CD4-positive, alpha-beta T cell treated with Interleukin-17A for 1 hour (primary cell): ENCODE measurements around the gene BMP8B.
"Not testable (repeated sequence)": the region's sequence is repeated elsewhere in the genome, so short reads cannot be mapped to it uniquely, and the experiment has no call there.

Experiments used
- DNase-seq: peaks from one replicate; pipeline ENCODE4 v3.0.0-alpha.2; 2020

The BMP8B gene, protein sequence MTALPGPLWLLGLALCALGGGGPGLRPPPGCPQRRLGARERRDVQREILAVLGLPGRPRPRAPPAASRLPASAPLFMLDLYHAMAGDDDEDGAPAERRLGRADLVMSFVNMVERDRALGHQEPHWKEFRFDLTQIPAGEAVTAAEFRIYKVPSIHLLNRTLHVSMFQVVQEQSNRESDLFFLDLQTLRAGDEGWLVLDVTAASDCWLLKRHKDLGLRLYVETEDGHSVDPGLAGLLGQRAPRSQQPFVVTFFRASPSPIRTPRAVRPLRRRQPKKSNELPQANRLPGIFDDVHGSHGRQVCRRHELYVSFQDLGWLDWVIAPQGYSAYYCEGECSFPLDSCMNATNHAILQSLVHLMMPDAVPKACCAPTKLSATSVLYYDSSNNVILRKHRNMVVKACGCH

DNA sequence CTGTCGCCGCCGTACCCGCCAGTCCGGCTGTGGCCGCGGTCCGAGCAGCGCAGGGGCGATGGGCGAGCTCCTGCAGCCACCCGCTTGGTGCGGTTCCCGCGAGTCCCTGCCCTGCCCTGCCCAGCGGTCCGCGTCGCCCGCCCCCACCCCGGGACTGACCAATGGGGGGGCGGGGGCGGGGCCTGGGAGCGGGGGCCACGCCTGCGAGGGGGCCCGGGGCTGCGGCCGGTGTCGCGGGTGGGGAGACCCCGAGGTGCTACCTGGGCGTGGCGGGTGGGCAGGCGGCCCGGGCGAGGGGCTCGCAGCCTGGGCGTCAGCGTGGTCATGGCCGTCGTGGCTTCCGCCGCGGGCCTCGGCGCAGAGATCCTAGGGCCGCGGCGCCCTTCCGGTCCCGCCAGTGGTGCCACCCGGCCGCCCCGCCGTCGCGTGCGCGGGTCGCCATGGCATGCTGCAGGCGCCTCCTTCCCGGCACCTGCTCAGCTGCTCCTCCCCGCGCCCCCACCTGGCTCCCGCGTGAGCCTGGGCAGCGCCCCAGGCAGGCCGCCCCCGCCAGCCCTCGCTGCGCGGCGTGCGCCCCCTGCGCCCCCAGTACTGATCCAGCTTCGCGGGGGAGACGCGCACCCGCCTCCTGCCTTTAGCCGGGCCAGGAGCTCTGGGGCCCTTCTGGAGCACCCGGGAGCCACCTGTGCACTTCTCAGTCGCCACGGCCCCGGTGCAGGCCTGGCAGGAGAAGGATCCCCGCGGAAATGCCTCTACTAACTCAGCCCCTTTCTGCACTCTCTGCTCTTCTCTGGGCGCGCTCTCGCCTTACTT lies at the start of gene BMP8B:
TSS of gene BMP8B (minus strand) at position 108 of the 813 bp plus-strand sequence. CDS start 380 bp downstream, outside the sequence.
- peak; percentile 55 for DNase-seq

DNA sequence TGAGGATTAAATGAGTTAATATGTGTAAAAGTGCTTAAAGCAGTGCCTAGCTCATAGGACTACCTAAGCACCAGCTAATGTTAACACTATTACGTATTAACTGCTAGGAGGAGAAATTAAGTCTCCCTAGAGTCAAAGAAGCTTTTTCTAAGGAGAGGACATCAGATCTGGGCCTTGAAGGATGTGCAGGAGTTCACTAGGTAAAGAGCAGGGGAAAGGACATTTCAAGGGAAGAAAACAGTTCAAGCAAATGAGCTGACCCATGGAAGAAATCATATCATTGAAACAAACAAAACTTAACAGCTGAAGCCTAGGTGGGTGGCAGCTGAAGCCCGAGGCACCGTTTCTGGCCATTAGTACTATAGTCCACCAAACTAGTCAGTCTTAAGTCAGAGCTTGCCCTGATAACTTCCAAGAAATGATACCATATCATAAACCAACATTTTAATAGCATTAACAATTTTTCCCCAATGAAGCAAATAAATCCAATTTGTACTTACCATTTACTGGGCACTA lies 48.0 kb upstream of the BMP8B start:
- no peak for DNase-seq

DNA sequence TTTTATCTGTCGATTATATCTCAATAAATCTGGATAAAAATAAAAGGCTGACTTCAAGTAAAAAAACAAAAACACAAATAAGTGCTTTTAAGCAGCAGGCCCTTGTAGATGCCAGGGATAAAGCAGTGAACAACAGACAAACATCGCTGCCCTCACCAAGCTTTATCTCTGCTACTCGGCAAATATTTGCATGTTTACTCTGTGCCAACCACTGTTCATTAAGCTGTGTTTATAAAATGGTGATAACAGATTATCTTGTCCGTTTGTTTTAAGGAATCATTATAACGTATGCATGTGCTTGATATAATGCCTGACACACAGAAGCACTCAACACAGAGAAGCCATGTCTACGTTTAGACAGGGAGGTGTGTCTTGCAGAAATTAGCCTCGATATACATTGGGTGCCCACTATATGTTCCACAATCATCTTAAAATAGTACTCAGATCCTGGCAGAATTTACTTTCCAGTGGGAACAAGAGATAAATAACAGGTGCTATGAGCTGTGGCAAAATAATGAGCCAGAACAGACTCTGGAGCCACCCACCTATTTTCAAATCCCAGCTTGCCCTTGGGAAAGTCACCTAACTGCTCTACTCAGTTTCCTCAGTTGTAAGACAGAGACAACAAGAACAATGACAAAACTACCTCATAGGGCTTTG lies 47.4 kb upstream of the BMP8B start:
- DNase-seq: no peak

DNA sequence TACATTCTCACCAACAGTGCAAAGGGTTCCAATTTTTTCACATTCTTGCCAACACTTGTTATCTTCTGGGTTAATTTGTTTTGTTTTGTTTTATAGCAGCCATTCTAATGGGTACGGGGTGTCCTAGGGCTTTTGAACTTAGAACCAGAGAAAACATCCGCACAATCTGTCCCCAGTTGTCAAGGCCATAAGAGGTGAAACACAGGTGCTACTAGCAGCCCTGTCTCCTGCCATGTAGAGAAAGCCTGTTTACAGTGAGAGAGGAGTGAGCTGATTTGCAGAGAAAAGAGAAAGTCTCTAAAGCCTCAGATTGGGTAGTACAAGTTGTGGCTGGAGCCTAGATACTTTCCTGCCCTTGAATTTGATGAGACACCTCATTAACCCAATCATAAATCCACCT lies 46.4 kb upstream of the BMP8B start:
- DNase-seq: no peak

DNA sequence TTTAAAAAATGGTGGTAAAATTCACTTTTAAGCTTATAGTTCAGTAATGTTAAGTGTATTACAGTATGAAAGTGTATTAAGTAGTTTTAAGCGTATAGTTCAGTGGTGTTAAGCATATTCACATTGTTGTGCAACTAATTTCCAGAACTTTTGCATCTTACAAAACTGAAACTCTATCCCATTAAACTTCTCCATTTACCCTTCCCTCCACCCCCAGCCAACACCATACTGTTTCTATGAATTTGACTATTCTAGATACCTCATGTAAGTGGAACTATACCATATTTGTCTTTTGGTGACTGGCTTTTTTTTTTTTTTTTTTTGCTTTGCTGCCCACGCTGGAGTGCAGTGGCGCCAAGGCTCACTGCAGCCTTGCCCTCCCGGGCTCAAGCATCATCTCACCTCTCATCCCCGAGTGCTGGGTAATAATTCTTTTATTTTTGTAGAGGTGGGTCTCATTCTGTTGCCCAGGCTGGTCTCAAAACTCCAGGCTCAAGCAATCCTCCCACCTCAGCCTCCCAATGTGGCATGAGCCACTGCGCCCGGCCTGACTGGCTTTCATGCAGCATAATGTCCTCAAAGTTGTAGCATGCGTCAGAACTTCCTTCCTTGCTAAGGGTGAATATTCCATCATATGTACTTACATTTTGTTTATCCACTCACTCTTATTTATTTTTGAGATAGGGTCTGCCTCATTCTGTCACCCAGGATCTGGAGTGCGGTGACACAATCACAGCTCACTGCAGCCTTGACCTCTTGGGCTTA lies 45.1 kb upstream of the BMP8B start:
- DNase-seq: no peak

DNA sequence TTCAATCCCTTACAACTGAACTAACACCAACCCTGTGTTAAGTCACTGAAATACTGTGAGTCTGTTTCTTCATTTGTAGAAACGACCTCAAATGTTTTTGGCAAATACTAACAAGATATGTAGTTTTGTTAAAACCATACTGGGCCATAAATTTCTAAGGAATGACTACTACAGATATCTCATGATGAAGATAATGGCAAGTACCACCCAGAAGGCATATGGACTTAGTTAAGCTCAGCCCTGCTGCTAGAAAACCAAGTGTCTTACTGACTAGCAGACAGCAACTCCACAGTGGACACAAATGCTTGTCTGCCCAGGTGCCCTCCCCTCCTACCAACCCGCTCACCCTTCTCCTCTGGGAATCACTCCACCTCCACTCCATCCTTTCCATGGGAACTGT lies 44.5 kb upstream of the BMP8B start:
- DNase-seq: no peak

DNA sequence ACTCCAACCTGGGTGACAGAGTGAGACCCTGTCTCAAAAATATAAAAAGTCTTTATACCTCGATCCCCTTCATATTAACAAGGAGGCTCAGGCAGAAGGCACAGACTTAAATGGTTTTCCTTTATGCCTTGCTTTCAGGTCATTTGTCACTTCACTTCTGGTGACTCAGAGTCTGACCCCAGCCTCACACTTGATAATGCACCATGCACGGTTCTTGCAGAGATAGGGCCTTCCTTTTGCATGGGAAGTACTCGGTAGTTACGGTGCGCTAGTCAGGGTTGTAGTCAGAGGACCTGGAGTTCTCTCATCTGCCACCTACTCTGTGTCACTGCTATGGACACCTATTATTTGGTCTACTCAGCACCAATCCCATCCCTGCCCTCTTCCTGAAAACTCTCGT lies 43.6 kb upstream of the BMP8B start:
- DNase-seq: no peak

DNA sequence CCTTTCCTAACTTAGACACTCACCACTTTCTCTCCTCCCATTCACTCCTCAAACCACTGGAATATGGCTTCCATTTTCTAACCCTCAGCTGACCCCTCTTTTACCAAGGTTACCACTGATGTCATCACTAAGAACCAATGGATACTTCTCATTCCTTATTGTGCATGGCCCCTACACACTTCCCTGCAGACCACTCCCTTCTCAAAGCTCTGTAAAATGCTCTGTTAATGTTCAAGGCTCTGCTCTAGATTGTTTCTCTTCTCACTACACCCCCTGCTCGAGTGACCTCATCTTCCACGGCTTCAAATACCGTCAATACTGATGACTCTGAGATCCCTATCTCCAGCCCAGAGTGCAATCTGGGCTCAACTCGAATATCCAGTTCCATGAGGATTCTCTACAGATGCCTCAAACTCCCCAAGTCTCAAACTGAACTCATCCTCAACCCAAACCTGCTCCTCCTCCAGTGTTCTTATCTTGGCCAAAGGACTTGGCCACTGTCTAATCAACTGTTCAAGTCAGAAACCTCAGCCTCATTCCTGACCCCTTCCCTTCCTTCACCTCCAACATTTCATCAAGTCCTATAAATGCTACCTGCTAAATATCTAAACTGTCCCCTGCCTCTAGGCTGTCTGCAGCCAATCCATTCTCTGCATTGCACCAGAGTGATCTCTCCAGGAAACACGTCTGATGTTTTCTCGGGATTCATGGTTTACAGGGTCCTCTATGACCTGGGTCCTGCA lies 41.3 kb upstream of the BMP8B start:
- no peak for DNase-seq

DNA sequence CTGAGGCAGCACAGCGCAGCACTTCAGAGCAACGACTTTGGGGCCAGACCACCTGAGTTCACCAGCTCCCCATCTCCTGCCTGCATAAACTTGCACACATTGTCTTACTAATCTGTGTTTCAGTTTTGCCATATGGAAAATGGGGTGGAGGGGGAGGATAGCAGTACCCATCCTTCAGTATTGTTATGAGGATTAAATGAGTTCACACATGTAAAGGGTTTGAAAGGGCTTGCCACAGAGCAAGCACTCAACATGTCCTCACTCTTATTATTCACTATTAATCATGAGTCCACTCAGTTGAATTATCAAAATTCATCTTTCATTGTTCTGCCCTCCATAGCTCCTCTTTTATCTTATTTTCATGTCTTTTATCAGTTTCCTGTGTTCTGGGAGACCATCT lies 40.1 kb upstream of the BMP8B start:
- DNase-seq: no peak

DNA sequence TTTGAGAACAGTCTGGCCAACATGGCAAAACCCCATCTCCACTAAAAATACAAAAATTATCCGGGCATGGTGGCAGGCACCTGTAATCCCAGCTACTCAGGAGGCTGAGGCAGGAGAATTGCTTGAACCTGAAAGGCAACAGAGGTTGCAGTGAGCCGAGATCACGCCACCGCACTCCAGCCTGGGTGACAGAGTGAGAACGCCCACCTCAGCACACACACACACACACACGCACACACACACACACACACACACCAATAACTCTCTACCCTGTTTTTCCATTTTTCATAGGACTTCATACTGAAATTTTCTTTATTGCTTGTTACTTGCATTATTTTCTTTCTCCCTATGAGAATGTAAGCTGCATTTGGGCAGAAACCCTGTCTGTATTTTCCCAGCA lies 39.6 kb upstream of the BMP8B start:
- DNase-seq: not testable (repeated sequence)

DNA sequence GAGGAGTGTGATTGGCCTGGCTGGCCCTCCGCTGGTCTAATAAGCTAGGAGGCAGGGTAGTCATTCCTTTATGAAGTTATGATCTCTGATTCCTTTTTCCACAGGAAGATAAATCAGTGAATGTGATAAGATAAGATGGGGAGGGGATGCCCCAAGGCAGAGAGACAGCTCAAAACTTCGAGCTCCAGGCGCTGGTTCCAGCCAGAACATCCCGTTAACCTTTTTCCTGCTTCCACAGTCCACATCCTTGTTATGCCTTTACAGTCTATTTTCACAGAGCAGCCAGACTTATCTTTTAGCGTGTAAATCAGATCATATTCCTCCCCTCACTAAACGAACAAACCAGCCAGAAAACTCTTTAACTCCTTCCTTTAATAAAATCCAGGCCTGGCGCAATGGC lies 38.5 kb upstream of the BMP8B start:
- no peak for DNase-seq

DNA sequence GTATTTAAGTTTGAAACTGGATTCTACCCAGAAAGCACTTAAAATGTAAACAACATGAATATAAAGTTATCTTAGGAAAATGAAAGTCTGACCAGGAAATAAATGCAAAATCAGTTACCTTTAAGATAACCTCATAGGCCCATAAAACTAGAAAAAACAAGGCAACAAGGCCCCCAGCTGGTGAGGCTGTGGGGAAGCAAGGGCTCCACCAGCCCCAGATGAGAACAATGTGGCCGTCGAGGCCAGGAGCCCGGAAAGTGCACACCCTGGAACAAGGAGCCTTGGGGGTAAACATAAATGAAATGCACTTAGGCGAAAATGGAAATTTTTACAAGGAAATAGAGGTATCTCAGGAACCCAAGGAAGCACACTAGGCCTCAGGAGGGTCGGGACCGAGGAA lies 37.9 kb upstream of the BMP8B start:
- no peak for DNase-seq

DNA sequence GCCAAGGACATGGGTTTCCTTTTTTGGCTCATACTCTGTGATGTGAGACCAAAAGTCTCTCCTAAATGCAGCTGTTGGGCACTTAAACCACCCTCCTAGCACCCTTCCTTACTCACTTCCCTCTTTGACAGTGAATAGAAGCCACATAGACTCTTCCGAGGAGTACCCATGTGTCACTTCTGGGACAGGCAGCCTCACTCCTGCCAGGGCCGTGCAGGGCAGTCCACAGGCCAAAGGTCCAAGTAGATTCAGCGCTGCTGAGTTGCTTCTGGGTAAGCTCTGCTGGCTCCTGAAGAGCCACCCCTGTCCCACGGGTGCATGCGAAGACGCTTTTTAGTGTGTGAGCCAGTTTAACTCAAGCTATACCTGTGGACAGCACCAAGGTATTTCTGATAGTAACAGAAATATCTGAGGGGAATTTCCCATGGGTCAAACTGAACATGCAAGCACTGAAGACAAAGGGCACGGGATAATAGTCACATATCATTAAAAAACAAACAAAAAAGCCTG lies 36.8 kb upstream of the BMP8B start:
- DNase-seq: no peak

DNA sequence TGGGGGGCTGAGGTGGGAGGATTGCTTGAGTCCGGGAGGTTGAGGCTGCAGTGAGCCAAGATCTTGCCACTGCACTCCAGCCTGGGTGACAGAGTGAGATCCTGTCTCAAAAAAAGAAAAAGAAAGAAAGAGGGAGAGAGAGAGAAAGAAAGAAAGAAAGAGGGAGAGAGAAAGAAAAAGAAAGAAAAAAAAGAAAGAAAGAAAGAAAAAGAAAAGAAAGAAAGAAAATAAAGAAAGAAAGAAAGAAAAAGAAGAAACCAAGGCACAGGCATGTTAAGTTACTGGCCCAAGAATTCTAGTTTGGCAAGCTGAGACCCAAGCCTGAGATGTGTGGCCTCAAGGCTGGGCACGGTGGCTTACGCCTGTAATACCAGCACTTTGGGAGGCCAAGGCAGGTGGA lies 34.8 kb upstream of the BMP8B start:
- not testable (repeated sequence) for DNase-seq

DNA sequence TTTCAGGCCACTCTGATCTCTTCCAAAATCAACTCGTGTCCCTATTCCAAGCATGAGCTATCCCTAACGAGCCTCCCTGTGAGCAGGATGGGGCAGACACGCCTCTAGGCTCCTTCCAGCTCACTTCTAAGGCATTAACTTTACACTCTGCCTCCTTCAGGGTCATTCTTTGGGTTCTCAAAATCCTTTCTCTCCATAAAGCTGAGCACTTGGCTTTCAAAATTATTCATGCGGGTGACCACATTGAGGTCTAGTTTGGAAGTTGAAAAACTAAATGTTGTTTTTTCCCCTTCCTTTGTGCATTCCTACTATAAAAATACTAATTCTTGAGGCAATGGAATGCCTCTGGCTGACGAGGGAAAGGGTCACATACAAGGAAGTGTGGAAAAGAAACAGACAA lies 33.5 kb upstream of the BMP8B start:
- no peak for DNase-seq

DNA sequence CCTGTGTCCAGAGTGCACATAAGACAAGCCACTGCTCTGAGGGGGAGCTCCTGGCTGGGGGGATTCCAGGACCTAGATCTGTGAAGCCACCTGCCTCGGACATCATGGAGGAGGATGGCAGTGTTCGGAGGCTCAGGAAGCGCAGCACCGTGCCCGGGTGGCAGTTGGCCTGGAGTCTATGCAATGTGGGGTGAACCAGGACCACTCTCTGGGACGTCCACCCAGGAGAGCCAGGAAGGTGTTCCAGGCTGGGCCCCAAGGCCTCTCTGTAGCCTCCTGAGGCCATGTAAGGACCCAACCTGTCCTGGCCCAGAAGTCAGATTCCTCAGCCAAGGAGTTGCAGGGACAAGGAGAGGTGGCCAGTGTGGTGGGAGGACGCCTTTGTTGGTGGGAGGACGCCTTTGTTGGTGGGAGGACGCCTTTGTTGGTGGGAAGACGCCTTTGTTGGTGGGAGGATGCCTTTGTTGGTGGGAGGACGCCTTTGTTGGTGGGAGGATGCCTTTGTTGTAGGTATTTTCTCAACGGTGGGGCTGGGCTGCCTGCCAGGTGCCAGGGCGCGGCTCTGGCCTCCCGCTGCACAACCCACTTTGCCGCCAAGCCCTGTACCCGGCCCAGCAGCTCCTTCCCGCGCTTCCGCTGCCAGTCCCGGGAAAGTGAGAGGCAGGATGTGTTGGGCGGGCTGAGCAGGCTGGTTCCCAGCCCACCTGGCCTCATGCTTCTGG lies 30.6 kb upstream of the BMP8B start:
- no peak for DNase-seq

DNA sequence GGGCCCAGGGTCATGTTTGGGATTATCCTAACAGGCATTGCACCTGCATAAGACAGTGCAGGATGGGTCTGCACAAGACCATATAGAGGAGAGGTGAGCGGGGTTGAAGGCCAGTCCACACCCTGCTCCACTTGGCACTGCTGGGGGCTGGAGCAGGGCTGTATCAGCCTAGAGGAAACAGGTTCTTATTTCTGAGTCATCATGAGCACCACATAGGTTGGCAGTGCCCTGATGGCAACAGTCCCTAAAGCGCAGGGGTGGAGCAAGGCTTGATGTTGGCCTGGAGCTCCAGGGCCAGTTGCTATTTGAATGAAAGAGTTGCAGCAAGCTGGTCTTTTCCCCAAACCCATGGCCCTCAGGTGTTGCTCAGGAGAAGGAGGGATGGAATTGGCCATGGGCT lies 29.8 kb upstream of the BMP8B start:
- no peak for DNase-seq

DNA sequence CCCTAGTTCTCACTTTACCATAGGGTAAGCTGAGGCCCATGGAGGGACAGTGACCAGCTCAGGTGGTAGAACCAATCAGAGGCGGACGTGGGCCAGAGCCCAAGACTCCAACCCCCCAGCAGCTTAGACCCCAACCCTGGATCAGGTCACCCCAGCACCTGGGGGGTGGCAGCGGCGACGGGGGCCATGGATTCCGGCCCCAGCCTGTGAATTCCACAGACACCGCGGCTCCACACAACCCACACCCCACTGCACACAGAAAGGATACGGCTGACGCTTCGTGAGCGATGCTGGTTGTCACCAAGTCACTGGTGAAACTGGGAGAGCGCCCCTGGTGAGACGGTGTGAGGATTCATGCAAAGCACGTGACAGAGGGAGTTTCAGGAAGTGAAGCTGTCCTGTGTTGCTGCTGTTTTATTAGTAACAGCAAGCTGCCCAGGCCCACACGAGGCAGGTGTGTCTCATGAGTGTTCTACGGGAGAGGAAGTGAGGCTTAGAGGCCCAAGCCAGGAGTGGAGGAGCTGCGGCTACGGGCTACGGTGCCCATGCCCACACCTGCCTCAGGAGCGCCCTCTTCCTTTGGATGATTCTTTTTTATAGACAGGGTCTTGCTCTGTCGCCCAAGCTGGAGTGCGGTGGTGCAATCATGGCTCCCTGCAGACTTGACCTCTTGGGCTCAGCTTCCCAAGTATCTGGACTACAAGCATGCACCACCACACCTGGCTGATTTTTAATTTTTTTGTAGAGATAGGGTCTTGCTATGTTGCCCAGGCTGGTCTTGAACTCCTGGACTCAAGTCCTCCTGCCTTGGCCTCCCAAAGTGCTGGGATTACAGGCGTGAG lies 28.6 kb upstream of the BMP8B start:
- peak; percentile 83 for DNase-seq

DNA sequence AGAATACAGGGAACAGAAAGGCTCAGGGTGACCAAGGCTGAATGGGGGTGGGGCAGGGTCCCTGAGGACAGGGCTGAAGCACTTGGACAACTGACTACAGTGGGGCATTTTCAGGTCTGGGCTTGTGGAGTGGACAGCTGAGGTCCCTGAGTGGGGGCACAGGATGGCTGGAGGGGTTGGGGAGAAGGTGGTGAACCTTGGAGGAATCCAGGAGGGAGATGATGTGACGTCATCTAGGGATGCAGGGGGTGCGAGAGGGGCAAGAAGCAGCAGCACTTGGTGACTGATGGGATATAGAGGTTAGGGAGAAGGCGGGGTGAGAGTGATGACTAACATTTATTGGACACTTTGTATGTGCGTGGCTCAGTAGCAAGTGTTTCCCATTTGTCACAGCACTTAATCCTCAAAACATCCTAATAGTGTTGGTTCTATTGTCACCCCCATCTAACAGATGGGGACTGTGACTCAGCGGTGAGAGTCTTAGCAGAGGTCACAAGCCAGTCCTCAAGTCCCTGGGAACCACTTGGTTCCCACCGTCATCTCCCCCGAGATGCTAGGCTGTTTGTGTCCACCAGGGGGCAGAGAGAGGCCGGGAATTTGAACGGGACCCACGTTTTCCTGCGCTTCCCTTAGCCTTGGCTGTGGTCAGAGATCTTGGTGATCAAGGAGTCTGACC lies 27.9 kb upstream of the BMP8B start:
- DNase-seq: peak; percentile 46
